ENCODE results near the gene SHISA4. TPM values are rescaled to one million over a fixed set of nuclear protein-coding genes. Genes with fewer than 3 reads are reported as not detected.

SHISA4 gene
- total and polyA plus RNA-seq, 2 donors (not counting 1 experiment from before 2014, with no cell fraction given): 0.12 TPM; not detected in 1

DNA sequence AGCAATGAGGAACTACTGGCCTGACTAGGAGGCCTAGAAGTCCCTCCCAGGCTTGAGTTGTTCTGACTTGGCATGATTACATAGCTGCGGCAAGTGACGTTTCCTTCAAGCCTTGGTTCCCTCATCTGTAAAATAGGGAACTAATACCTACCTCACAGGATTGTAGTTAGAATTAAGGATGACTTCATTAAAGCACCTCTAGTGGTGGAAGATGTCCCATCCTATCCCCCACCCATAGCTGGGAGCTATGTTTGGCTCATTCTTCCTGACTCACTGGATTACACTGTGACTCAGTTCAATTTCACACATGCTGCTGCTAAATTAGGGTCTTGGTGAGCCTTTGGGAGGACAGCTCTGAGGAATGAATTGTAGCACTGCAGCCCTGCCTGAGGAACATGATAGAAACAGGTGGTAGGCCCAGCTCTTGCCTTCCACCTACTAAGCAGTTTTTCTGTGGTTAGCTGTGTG, 6.0 kb upstream of the SHISA4 start:
- Histone ChIP-seq H3K27me3 (replicated peaks in 1 of 4; ENCODE audit: control extremely low read depth in 1 of 4, control insufficient read depth in 3 of 4, insufficient read depth in 4 of 4, low read length in 3 of 4) (peaks cover 0 to 15% (median 8%) of the 10 kb centered on the region in 4 experiments), H3K79me2 (ENCODE audit: control insufficient read depth, insufficient read depth, low read length) (no peaks in the 10 kb centered on the region), H3K9me3 (ENCODE audit: control extremely low read depth in 1 of 3, control insufficient read depth in 2 of 3, insufficient read depth in 1 of 3, low read length in 2 of 3) (no peaks in the 10 kb centered on the region), H3K9ac (ENCODE audit: low read length) (no peak overlapping the region), H3K36me3 (replicated peaks in 1 of 2; ENCODE audit: control extremely low read depth in 1 of 2, control insufficient read depth in 1 of 2, extremely low read depth in 1 of 2, insufficient read depth in 2 of 2, low read length in 1 of 2) (no peaks in the 10 kb centered on the region), H3K4me1 (ENCODE audit: control insufficient read depth in 2 of 2, insufficient read depth in 2 of 2, low read length in 2 of 2) (peaks cover 14 to 24% of the 10 kb centered on the region in 2 donors), H2AFZ (ENCODE audit: insufficient read depth, low read depth, low read length, poor library complexity, severe bottlenecking) (no peak overlapping the region), H3K4me2 (replicated peaks; ENCODE audit: low read depth, low read length, poor library complexity, severe bottlenecking) (no peak overlapping the region), H3K27ac (ENCODE audit: low read length in 2 of 2) (no peak overlapping the region), H4K20me1 (ENCODE audit: control insufficient read depth, insufficient read depth, low read length, poor library complexity, severe bottlenecking) (no peaks in the 10 kb centered on the region), H3K4me3 (ENCODE audit: control extremely low read depth in 1 of 5, extremely low read depth in 1 of 5, insufficient read depth in 1 of 5, low read depth in 2 of 5, low read length in 4 of 5) (no peak overlapping the region)
- H3K27me3 Mint-ChIP-seq: peaks cover 8% of the 10 kb centered on the region
- CTCF ChIA-PET: interaction anchor here (0.7 to 1.5 kb wide), 4 partner anchors 11 to 1153 kb away, joined by 3 to 6 read pairs (median 3); no protein-coding TSS in a partner anchor
- no peaks in the 10 kb centered on the region for H3K9me3 Mint-ChIP-seq (ENCODE audit: insufficient read depth)
- DNase-seq (peak; percentile 75), ATAC-seq (ENCODE audit: low read depth) (peak; percentile 83)
- intact Hi-C loops (cut with micrococcal nuclease): no loop called here
- TF ChIP-seq EZH2 (IDR thresholded peaks at IDR 0.05; ENCODE audit: borderline replicate concordance, insufficient read depth, low read depth, low read length, poor library complexity, severe bottlenecking): no peak
- TF ChIP-seq, protein P1, sequence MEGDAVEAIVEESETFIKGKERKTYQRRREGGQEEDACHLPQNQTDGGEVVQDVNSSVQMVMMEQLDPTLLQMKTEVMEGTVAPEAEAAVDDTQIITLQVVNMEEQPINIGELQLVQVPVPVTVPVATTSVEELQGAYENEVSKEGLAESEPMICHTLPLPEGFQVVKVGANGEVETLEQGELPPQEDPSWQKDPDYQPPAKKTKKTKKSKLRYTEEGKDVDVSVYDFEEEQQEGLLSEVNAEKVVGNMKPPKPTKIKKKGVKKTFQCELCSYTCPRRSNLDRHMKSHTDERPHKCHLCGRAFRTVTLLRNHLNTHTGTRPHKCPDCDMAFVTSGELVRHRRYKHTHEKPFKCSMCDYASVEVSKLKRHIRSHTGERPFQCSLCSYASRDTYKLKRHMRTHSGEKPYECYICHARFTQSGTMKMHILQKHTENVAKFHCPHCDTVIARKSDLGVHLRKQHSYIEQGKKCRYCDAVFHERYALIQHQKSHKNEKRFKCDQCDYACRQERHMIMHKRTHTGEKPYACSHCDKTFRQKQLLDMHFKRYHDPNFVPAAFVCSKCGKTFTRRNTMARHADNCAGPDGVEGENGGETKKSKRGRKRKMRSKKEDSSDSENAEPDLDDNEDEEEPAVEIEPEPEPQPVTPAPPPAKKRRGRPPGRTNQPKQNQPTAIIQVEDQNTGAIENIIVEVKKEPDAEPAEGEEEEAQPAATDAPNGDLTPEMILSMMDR (IDR thresholded peaks at IDR 0.05): peak; percentile 30
- no peak overlapping the region for H3K4me3 Mint-ChIP-seq
- WGBS (ENCODE audit: insufficient coverage): no CpG with 5 or more reads among the region's 2 CpGs
- H3K4me1 Mint-ChIP-seq: peaks cover 33% of the 10 kb centered on the region
- peak overlapping the region; percentile 53 for H3K27ac Mint-ChIP-seq
- POLR2A ChIA-PET: interaction anchor here (0.6 kb wide), 1 partner anchor 68 kb away, joined by 5 read pairs; no protein-coding TSS in a partner anchor

GRCh38 chr1:201883266-201883665, 5.4 kb upstream of the SHISA4 start:
- H3K36me3 ChIP-seq (replicated peaks in 1 of 2; ENCODE audit: control extremely low read depth in 1 of 2, control insufficient read depth in 1 of 2, extremely low read depth in 1 of 2, insufficient read depth in 2 of 2, low read length in 1 of 2): no peaks in the 10 kb centered on the region
- WGBS (ENCODE audit: insufficient coverage): 83% methylated on average over 3 of the region's 3 CpGs
- H4K20me1 ChIP-seq (ENCODE audit: control insufficient read depth, insufficient read depth, low read length, poor library complexity, severe bottlenecking): no peaks in the 10 kb centered on the region
- H3K9me3 Mint-ChIP-seq (ENCODE audit: insufficient read depth): no peaks in the 10 kb centered on the region
- no peak overlapping the region for H3K9ac ChIP-seq (ENCODE audit: low read length)
- intact Hi-C loops (cut with micrococcal nuclease): no loop called here
- no peak overlapping the region for H3K4me3 Mint-ChIP-seq
- no peak for DNase-seq
- no peaks in the 10 kb centered on the region for H3K79me2 ChIP-seq (ENCODE audit: control insufficient read depth, insufficient read depth, low read length)
- ChIA-PET POLR2A (no interaction called here), CTCF (interaction anchor here (0.7 to 1.5 kb wide), 6 partner anchors 10 to 1153 kb away, joined by 3 to 6 read pairs (median 3); no protein-coding TSS in a partner anchor)
- H3K4me2 ChIP-seq (replicated peaks; ENCODE audit: low read depth, low read length, poor library complexity, severe bottlenecking): no peak overlapping the region
- H3K4me1 Mint-ChIP-seq: peaks cover 33% of the 10 kb centered on the region
- no peak overlapping the region for H3K4me3 ChIP-seq (ENCODE audit: control extremely low read depth in 1 of 5, extremely low read depth in 1 of 5, insufficient read depth in 1 of 5, low read depth in 2 of 5, low read length in 4 of 5)
- peaks cover 0 to 21% (median 14%) of the 10 kb centered on the region in 4 experiments for H3K27me3 ChIP-seq (replicated peaks in 1 of 4; ENCODE audit: control extremely low read depth in 1 of 4, control insufficient read depth in 3 of 4, insufficient read depth in 4 of 4, low read length in 3 of 4)
- peaks cover 0 to 2% (median 0%) of the 10 kb centered on the region in 3 donors for H3K9me3 ChIP-seq (ENCODE audit: control extremely low read depth in 1 of 3, control insufficient read depth in 2 of 3, insufficient read depth in 1 of 3, low read length in 2 of 3)
- no peak overlapping the region for H3K27ac ChIP-seq (ENCODE audit: low read length in 2 of 2)
- H3K27ac Mint-ChIP-seq: no peak overlapping the region
- peaks cover 14% of the 10 kb centered on the region for H3K27me3 Mint-ChIP-seq
- H3K4me1 ChIP-seq (ENCODE audit: control insufficient read depth in 2 of 2, insufficient read depth in 2 of 2, low read length in 2 of 2): peaks cover 16 to 27% of the 10 kb centered on the region in 2 donors
- TF ChIP-seq, protein P1 (IDR thresholded peaks at IDR 0.05): no peak
- no peak for TF ChIP-seq EZH2 (IDR thresholded peaks at IDR 0.05; ENCODE audit: borderline replicate concordance, insufficient read depth, low read depth, low read length, poor library complexity, severe bottlenecking)
- no peak overlapping the region for H2AFZ ChIP-seq (ENCODE audit: insufficient read depth, low read depth, low read length, poor library complexity, severe bottlenecking)
- no peak for ATAC-seq (ENCODE audit: low read depth)
